ENCODE measurements around the gene EGFLAM. TPM values are rescaled to one million over a fixed set of nuclear protein-coding genes. Genes with fewer than 3 reads are reported as not detected.

EGFLAM gene
- total RNA-seq, 1 donor from 2014 or later: 13.2 TPM

DNA sequence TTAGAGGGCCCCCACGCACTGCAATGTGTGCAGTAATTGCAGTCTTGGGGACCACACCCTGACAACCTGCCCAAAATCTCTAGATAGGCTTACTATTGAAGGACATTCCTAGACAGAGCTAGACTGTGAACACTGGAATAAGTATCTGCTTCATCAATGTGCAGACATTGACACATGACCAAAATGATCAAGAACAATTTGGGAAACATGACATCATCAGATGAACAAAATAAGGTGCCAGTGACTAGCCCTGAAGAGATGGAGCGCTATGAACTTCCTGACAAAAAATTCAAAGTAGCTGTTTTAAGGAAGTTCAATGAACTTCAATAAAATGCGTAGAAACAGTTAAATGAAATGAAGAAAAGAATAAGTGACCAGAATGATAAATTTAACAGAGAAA is 15.3 kb downstream of the EGFLAM start:
- Mint-ChIP-seq H3K4me3 (ENCODE audit: unreplicated experiment) (no peak overlapping the region), H3K4me1 (ENCODE audit: low read depth, unreplicated experiment) (no peaks in the 10 kb centered on the region), H3K9me3 (ENCODE audit: unreplicated experiment) (no peaks in the 10 kb centered on the region)

DNA sequence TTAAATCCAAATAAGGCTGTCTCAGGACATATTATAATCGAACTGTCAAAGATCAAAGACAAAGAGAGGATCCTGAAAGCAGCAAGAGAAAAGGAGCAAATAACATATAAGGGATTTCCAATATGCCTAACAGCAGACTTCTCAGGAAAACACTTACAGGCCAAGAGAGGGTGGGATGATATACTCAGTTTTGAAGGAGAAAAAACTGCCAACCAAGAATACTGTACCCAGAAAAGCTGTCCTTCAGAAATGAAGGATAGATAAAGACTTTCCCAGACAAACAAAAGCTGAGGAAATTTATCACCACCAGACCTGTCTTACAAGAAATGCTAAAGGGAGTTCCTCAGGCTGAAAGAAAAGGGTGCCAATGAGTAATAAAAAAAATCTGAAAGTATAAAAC is 16.0 kb downstream of the EGFLAM start:
- H3K4me3 Mint-ChIP-seq (ENCODE audit: unreplicated experiment): no peak overlapping the region
- no peaks in the 10 kb centered on the region for H3K4me1 Mint-ChIP-seq (ENCODE audit: low read depth, unreplicated experiment)
- no peak for DNase-seq
- H3K27ac Mint-ChIP-seq (ENCODE audit: unreplicated experiment): no peak overlapping the region
- TF ChIP-seq, protein P1, sequence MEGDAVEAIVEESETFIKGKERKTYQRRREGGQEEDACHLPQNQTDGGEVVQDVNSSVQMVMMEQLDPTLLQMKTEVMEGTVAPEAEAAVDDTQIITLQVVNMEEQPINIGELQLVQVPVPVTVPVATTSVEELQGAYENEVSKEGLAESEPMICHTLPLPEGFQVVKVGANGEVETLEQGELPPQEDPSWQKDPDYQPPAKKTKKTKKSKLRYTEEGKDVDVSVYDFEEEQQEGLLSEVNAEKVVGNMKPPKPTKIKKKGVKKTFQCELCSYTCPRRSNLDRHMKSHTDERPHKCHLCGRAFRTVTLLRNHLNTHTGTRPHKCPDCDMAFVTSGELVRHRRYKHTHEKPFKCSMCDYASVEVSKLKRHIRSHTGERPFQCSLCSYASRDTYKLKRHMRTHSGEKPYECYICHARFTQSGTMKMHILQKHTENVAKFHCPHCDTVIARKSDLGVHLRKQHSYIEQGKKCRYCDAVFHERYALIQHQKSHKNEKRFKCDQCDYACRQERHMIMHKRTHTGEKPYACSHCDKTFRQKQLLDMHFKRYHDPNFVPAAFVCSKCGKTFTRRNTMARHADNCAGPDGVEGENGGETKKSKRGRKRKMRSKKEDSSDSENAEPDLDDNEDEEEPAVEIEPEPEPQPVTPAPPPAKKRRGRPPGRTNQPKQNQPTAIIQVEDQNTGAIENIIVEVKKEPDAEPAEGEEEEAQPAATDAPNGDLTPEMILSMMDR (IDR thresholded peaks at IDR 0.05; ENCODE audit: partially characterized antibody, unreplicated experiment): no peak
- no peaks in the 10 kb centered on the region for H3K9me3 Mint-ChIP-seq (ENCODE audit: unreplicated experiment)
- peaks cover 4% of the 10 kb centered on the region for H3K27me3 Mint-ChIP-seq (ENCODE audit: unreplicated experiment)
- peaks cover 12% of the 10 kb centered on the region for H3K36me3 Mint-ChIP-seq (ENCODE audit: unreplicated experiment)

More for the DNA sequence above, 15.3 kb downstream of the EGFLAM start:
- TF ChIP-seq, protein P1 (IDR thresholded peaks at IDR 0.05; ENCODE audit: partially characterized antibody, unreplicated experiment): no peak
- peaks cover 12% of the 10 kb centered on the region for H3K36me3 Mint-ChIP-seq (ENCODE audit: unreplicated experiment)
- peaks cover 4% of the 10 kb centered on the region for H3K27me3 Mint-ChIP-seq (ENCODE audit: unreplicated experiment)
- no peak for DNase-seq
- H3K27ac Mint-ChIP-seq (ENCODE audit: unreplicated experiment): no peak overlapping the region

DNA sequence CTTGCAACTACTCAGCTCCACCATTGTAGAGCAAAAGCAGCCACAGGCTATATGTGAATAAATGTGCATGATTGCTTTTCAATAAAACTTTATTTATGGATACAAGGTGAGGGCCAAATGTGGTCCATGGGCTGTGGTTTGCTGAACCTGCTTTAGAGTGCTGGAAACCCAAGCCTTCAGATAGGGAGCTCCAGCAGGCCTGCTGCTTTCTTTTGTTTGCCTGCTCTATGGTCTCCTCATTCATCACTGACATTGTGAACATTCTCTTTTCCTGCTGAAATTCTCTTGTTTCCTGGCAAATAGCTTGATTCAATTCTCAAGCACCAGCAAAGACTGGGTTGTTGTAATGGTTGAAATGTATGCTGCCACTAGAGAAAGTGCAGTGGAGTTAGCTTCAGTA is 26.0 kb downstream of the EGFLAM start:
- no peak overlapping the region for H3K27ac Mint-ChIP-seq (ENCODE audit: unreplicated experiment)
- TF ChIP-seq, protein P1 (IDR thresholded peaks at IDR 0.05; ENCODE audit: partially characterized antibody, unreplicated experiment): no peak

DNA sequence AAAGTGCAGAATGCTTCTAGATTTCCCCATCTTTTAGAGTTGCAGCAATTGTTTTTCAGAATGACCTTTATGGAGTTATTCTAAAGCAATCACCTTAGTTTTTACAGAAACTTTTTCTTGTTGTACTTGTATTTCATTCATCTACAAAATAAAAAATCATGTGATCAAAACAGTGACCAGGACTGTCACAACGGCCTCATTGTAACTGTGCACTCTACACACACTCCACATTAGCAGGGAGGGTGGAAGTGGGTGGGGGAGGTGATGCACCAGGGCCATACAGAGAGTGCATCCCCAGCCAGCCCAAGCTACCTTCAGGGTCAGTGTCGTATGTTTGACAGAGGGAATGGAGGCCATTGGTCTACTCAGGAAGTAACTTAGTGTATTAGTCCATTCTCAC is 26.9 kb downstream of the EGFLAM start:
- Mint-ChIP-seq H3K27me3 (ENCODE audit: unreplicated experiment) (peaks cover 3% of the 10 kb centered on the region), H3K36me3 (ENCODE audit: unreplicated experiment) (no peaks in the 10 kb centered on the region), H3K4me3 (ENCODE audit: unreplicated experiment) (no peak overlapping the region), H3K27ac (ENCODE audit: unreplicated experiment) (no peak overlapping the region), H3K4me1 (ENCODE audit: low read depth, unreplicated experiment) (no peaks in the 10 kb centered on the region), H3K9me3 (ENCODE audit: unreplicated experiment) (no peaks in the 10 kb centered on the region)
- DNase-seq: no peak
- TF ChIP-seq, protein P1 (IDR thresholded peaks at IDR 0.05; ENCODE audit: partially characterized antibody, unreplicated experiment): no peak

More for the DNA sequence above, 26.0 kb downstream of the EGFLAM start:
- Mint-ChIP-seq H3K9me3 (ENCODE audit: unreplicated experiment) (no peaks in the 10 kb centered on the region), H3K4me3 (ENCODE audit: unreplicated experiment) (no peak overlapping the region), H3K27me3 (ENCODE audit: unreplicated experiment) (peaks cover 3% of the 10 kb centered on the region), H3K36me3 (ENCODE audit: unreplicated experiment) (no peaks in the 10 kb centered on the region), H3K4me1 (ENCODE audit: low read depth, unreplicated experiment) (no peaks in the 10 kb centered on the region)
- DNase-seq: no peak

DNA sequence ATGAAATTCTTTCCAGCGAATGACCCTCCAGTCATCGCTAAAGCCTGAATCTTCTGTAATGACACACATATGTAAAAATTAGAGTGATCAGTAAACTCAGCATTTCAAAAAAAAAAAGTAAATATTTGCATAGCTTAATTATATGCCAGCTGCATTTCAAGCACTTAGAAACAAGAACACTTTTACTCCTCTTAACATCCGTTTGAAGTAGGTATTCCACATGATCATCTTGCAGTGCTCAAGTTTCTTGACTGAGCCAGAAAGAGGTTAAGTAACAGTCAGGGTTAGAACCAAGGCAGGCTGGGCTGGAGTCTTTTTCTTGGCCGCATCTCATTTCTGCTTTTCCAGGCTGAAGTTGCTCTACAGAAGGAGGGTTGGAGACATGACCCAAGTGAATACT is 27.6 kb downstream of the EGFLAM start:
- no peak overlapping the region for H3K4me3 Mint-ChIP-seq (ENCODE audit: unreplicated experiment)
- no peak for DNase-seq
- peaks cover 3% of the 10 kb centered on the region for H3K27me3 Mint-ChIP-seq (ENCODE audit: unreplicated experiment)
- no peaks in the 10 kb centered on the region for H3K9me3 Mint-ChIP-seq (ENCODE audit: unreplicated experiment)
- H3K27ac Mint-ChIP-seq (ENCODE audit: unreplicated experiment): no peak overlapping the region
- H3K4me1 Mint-ChIP-seq (ENCODE audit: low read depth, unreplicated experiment): no peaks in the 10 kb centered on the region
- TF ChIP-seq, protein P1 (IDR thresholded peaks at IDR 0.05; ENCODE audit: partially characterized antibody, unreplicated experiment): no peak
- H3K36me3 Mint-ChIP-seq (ENCODE audit: unreplicated experiment): no peaks in the 10 kb centered on the region
